ENCODE results near the gene PZP. TPM values are rescaled to one million over a fixed set of nuclear protein-coding genes. Genes with fewer than 3 reads are reported as not detected.

The PZP gene
- total and polyA plus RNA-seq, 10 of the 15 experiments (the other 5 are each of a cell fraction or from before 2014, with no cell fraction given), result not detected

GRCh38 chr12:9130244-9130643 is 78.0 kb downstream of the PZP start (continued):
- no peak for TF ChIP-seq NFYA (IDR thresholded peaks at IDR 0.05; ENCODE audit: borderline replicate concordance, low read depth, low read length)
- no peak for TF ChIP-seq NFYB (IDR thresholded peaks at IDR 0.05; ENCODE audit: insufficient read depth, low read depth, low read length)
- no peak for TF ChIP-seq CHD2 (IDR thresholded peaks at IDR 0.05; ENCODE audit: borderline replicate concordance, low read depth, low read length)
- no peak for TF ChIP-seq CBX3 (IDR thresholded peaks at IDR 0.05; ENCODE audit: borderline replicate concordance, low read depth)
- TF ChIP-seq, protein P1, sequence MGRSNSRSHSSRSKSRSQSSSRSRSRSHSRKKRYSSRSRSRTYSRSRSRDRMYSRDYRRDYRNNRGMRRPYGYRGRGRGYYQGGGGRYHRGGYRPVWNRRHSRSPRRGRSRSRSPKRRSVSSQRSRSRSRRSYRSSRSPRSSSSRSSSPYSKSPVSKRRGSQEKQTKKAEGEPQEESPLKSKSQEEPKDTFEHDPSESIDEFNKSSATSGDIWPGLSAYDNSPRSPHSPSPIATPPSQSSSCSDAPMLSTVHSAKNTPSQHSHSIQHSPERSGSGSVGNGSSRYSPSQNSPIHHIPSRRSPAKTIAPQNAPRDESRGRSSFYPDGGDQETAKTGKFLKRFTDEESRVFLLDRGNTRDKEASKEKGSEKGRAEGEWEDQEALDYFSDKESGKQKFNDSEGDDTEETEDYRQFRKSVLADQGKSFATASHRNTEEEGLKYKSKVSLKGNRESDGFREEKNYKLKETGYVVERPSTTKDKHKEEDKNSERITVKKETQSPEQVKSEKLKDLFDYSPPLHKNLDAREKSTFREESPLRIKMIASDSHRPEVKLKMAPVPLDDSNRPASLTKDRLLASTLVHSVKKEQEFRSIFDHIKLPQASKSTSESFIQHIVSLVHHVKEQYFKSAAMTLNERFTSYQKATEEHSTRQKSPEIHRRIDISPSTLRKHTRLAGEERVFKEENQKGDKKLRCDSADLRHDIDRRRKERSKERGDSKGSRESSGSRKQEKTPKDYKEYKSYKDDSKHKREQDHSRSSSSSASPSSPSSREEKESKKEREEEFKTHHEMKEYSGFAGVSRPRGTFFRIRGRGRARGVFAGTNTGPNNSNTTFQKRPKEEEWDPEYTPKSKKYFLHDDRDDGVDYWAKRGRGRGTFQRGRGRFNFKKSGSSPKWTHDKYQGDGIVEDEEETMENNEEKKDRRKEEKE (IDR thresholded peaks at IDR 0.05), result no peak
- TF ChIP-seq GATAD2B (conservative IDR thresholded peaks at IDR 0.05; ENCODE audit: low read depth), result no peak
- TF ChIP-seq BRCA1 (IDR thresholded peaks at IDR 0.05; ENCODE audit: low read depth, low read length), result no peak
- TF ChIP-seq SUZ12 (IDR thresholded peaks at IDR 0.05; ENCODE audit: unreplicated experiment), result no peak

DNA sequence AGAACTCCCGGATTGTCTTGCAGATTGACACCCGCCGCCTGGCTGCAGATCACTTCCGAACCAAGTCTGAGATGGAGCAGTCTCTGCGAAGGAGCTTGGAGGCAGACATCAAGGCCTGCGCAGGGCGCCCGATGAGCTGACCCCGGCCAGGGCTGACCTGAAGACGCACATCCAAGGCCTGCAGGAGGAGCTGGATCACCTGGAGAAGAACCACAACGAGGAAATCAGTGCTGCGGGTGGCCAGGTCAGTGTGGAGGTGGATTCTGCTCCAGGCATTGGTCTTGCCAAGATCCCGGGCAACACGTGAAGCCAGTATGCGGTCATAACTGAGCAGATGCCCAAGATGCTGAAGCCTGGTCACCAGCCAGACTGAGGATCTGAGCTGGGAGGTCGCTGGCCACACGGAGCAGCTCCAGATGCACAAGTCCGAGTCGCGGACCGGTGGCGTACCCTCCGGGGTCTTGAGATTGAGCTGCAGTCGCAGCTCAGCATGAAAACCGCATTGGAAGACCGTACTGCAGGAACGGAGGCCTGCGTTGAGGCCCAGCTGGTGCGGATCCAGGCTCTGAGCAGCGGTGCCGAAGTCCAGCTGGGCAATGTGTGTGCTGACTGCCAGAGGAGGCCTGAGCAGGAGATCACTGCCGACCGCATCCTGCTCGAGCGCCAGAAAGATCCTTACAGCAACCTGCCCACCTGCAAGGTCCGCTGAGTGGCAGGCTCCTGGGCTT is 80.1 kb downstream of the PZP start:
- H3K9ac ChIP-seq (ENCODE audit: control insufficient read depth, insufficient read depth, low read length), result no peak overlapping the region
- H2AFZ ChIP-seq (ENCODE audit: control insufficient read depth, low read depth, low read length), result no peak overlapping the region
- POLR2A ChIA-PET, result no interaction called here
- H4K20me1 ChIP-seq (ENCODE audit: control insufficient read depth, insufficient read depth), result no peaks in the 10 kb centered on the region
- no peak overlapping the region for H3K27ac ChIP-seq (ENCODE audit: control insufficient read depth, insufficient read depth)
- CTCF ChIA-PET, result no interaction called here
- SMC1A ChIA-PET (ENCODE audit: uncharacterized antibody, unreplicated experiment), result no interaction called here
- H3K79me2 ChIP-seq (ENCODE audit: control insufficient read depth, insufficient read depth, low read length), result no peaks in the 10 kb centered on the region
- RAD21 ChIA-PET (ENCODE audit: unreplicated experiment), result no interaction called here
- H3K4me2 ChIP-seq (ENCODE audit: control insufficient read depth, insufficient read depth), result no peak overlapping the region
- no peaks in the 10 kb centered on the region for H3K4me1 ChIP-seq (ENCODE audit: control insufficient read depth, insufficient read depth, low read length)
- H3K36me3 ChIP-seq (ENCODE audit: control insufficient read depth in 2 of 2, insufficient read depth in 2 of 2, low read length in 1 of 2), result no peaks in the 10 kb centered on the region
- no peak overlapping the region for H3K4me3 ChIP-seq
- intact Hi-C loops (cut with micrococcal nuclease; ENCODE audit: unreplicated experiment), result no loop called here
- FAIRE-seq (no peak), DNase-seq (ENCODE audit: low read depth, low spot score) (no peak), ATAC-seq (no peak)
- in situ Hi-C loops (cut with MboI), result no loop called here
- no peaks in the 10 kb centered on the region for H3K9me3 ChIP-seq (replicated peaks; ENCODE audit: control insufficient read depth, insufficient read depth, low read length)
- WGBS (ENCODE audit: insufficient coverage, insufficient replicate concordance, low lambda C conversion rate, missing lambda C conversion rate), result 77% methylated on average over 35 of the region's 36 CpGs
- 0 out of 4 replicates have a peak, but pooled peaks cover 0 to 2% of the 10 kb centered on the region in 2 experiments for H3K27me3 ChIP-seq (replicated peaks in 1 of 2; ENCODE audit: control insufficient read depth in 2 of 2, insufficient read depth in 2 of 2, low read length in 1 of 2)
- no TSS peak for BruUV-seq (replicated peaks)
- TF ChIP-seq, protein P1 (IDR thresholded peaks at IDR 0.05), result no peak
- TF ChIP-seq IRF4 (IDR thresholded peaks at IDR 0.05; ENCODE audit: low read depth, low read length) (no peak), CBX3 (IDR thresholded peaks at IDR 0.05; ENCODE audit: borderline replicate concordance, low read depth) (no peak), IKZF2 (IDR thresholded peaks at IDR 0.05) (no peak), MXI1 (IDR thresholded peaks at IDR 0.05; ENCODE audit: low read depth, low read length) (no peak), YY1 (IDR thresholded peaks at IDR 0.05; ENCODE audit: low read depth, low read length) (no peak), MTA2 (IDR thresholded peaks at IDR 0.05; ENCODE audit: low read depth) (no peak), RAD51 (IDR thresholded peaks at IDR 0.05) (no peak), WRNIP1 (IDR thresholded peaks at IDR 0.05; ENCODE audit: borderline replicate concordance, low read depth, low read length) (no peak), SIX5 (IDR thresholded peaks at IDR 0.05; ENCODE audit: low read depth, low read length, severe bottlenecking) (no peak), ATF7 (IDR thresholded peaks at IDR 0.05; ENCODE audit: low read depth) (no peak)
